ENCODE results near the gene KAT8.
A peak's percentile ranks its signal among the peaks of the same experiment; 100 is the strongest.
"Not testable (repeated sequence)": the region's sequence is repeated elsewhere in the genome, so short reads cannot be mapped to it uniquely, and the experiment has no call there.

The KAT8 gene

GRCh38 chr16:31131841-31132271, 14.4 kb downstream of the KAT8 start:
- no peak for DNase-seq (ENCODE audit: low read depth in 2 of 2)

- no peak for DNase-seq (ENCODE audit: low read depth in 2 of 2)
These were observed 15.0 kb downstream of the KAT8 start for GRCh38 chr16:31132303-31132979.

GRCh38 chr16:31133046-31133501, 15.6 kb downstream of the KAT8 start:
- no peak for DNase-seq (ENCODE audit: low read depth in 2 of 2)

GRCh38 chr16:31134091-31134571, 16.7 kb downstream of the KAT8 start:
- no peak for DNase-seq (ENCODE audit: low read depth in 2 of 2)

GRCh38 chr16:31134625-31135534, 17.4 kb downstream of the KAT8 start:
- no peak for DNase-seq (ENCODE audit: low read depth in 2 of 2)

- no peak for DNase-seq (ENCODE audit: low read depth in 2 of 2)
These were observed 18.2 kb downstream of the KAT8 start, which contains the start of gene PRSS8 for GRCh38 chr16:31135535-31136286. PRSS8 (minus strand) TSS chr16:31135727; CDS start chr16:31135498, 229 bp downstream.

GRCh38 chr16:31136287-31136662, 18.8 kb downstream of the KAT8 start:
- no peak for DNase-seq (ENCODE audit: low read depth in 2 of 2)

GRCh38 chr16:31136822-31137499, 19.5 kb downstream of the KAT8 start:
- DNase-seq (ENCODE audit: low read depth in 2 of 2): not testable (repeated sequence)

- peak in 1 of 2 experiments; percentile 5 for DNase-seq (ENCODE audit: low read depth in 2 of 2)
These were observed 21.4 kb downstream of the KAT8 start for GRCh38 chr16:31138621-31139578.

GRCh38 chr16:31141071-31141469, 23.6 kb downstream of the KAT8 start:
- not testable (repeated sequence) for DNase-seq (ENCODE audit: low read depth in 2 of 2)

- no peak for DNase-seq (ENCODE audit: low read depth in 2 of 2)
These were observed 24.1 kb downstream of the KAT8 start for GRCh38 chr16:31141489-31142108.

GRCh38 chr16:31142109-31143010, 24.9 kb downstream of the KAT8 start:
- DNase-seq (ENCODE audit: low read depth in 2 of 2): peak; percentile 98

- DNase-seq (ENCODE audit: low read depth in 2 of 2): no peak
These were observed 25.7 kb downstream of the KAT8 start for GRCh38 chr16:31143011-31143693.

GRCh38 chr16:31143694-31144148, 26.3 kb downstream of the KAT8 start:
- no peak for DNase-seq (ENCODE audit: low read depth in 2 of 2)

- not testable (repeated sequence) for DNase-seq (ENCODE audit: low read depth in 2 of 2)
These were observed 27.0 kb downstream of the KAT8 start for GRCh38 chr16:31144418-31144817.

- no peak for DNase-seq (ENCODE audit: low read depth in 2 of 2)
These were observed 28.0 kb downstream of the KAT8 start for GRCh38 chr16:31145398-31145990.

- no peak for DNase-seq (ENCODE audit: low read depth in 2 of 2)
These were observed 30.1 kb downstream of the KAT8 start for GRCh38 chr16:31147574-31147973.
